Upper lobe of left lung (tissue), 4 donors: ENCODE results near the gene DNAJC18.

Experiments
- CTCF ChIP-seq, 6 experiments: fragments of 450-650 bp in 4 of 6; fragments of 200-600 bp in 2 of 6; sonication (generic) in 2 of 6; IDR thresholded peaks; one replicate each; pipeline ENCODE4 v1.5.1; 2016 to 2019; ENCODE audit warnings: antibody characterized with exemption in 6 of 6
- EP300 ChIP-seq, 4 donors: sonication (generic); formaldehyde crosslinking; IDR thresholded peaks; one replicate each; pipeline ENCODE4 v1.5.1; 2017; ENCODE audit warnings: antibody characterized with exemption in 4 of 4, control low read depth in 2 of 4
- POLR2A ChIP-seq, 4 donors: fragments of 450-650 bp; IDR thresholded peaks; one replicate each; pipeline ENCODE4 v1.5.1; 2016 to 2017; ENCODE audit warnings: antibody characterized with exemption in 4 of 4, mild to moderate bottlenecking in 2 of 4
- POLR2AphosphoS5 ChIP-seq, 2 donors: sonication (generic); formaldehyde crosslinking; IDR thresholded peaks; one replicate each; pipeline ENCODE4 v1.5.1; 2017; ENCODE audit warnings: antibody characterized with exemption in 2 of 2

DNA sequence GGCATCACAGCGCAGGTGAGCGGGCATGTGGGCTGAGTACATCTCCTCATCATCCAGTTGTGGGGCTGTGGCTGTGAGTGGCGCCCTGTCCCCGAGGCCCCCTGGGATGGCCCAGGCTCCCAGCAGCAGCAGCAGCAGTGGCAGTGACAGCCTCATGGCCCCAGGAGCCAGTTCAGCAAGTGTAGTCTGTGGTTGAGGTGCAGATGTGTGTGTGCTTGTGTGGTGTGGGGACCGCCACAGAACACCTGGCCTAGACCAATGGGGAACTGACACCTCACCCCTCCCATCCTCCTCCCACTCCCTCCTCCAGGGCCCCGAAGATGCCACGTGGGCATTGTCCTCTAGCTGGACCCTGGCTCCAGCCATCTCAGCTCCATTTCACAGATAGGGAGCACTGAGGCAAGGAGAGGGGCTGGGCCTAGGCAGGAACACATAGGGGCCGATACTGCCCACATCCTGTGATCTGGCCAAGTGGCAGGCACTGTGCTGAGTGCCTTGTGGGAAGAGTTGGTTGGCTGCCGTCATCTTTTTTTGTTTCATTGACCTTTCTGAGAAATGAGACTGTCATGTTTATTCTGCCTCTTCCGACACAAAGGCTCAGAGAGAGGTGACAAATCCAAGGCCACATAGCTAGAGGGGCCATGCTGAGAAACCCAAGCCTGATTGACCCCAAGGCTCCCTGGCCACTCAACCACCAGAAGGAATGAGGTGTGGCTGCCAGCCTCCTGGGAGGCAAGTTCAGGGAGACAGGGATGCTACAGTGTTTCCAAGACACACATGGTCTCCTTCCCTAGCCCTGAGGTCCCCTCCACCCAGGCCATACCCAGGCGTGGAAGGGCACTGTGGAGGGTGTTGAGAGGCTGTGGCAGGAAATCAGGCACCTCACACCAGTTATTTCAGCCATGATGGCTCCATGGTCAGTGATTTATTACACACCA is 49.4 kb downstream of the DNAJC18 start, which contains the start of gene MZB1:
- no peak for TF ChIP-seq CTCF (IDR thresholded peaks at IDR 0.05)
- peak in 1 of 4 donors; percentile 30 for TF ChIP-seq POLR2A (IDR thresholded peaks at IDR 0.05)
- peak in 1 of 2 donors; percentile 16 for TF ChIP-seq POLR2AphosphoS5 (IDR thresholded peaks at IDR 0.05)
- TF ChIP-seq EP300 (IDR thresholded peaks at IDR 0.05), result no peak
